Neural cell (in vitro differentiated cells): ENCODE measurements around the gene CDH4. TPM values are rescaled to one million over a fixed set of nuclear protein-coding genes. Genes with fewer than 3 reads are reported as not detected.

ENCODE experiments used
- H2AFZ ChIP-seq: fragments of 200-600, 300-800 bp; sonication (generic), shearing (Covaris generic); 2 replicates; pipeline ENCODE4 v1.6.0; 2014; ENCODE audit warnings: low read depth, mild to moderate bottlenecking, antibody characterized with exemption, low read length, moderate library complexity
- H3F3A ChIP-seq: fragments of 200-600 bp; shearing (Covaris generic); 2 replicates; pipeline ENCODE4 v1.6.1; 2016; ENCODE audit warnings: mild to moderate bottlenecking, moderate library complexity, mixed read lengths, antibody characterized with exemption, low read length; ENCODE audit not compliant: insufficient read depth, poor library complexity, severe bottlenecking
- H3K27ac ChIP-seq: fragments of 200-600, 300-800 bp; sonication (generic), shearing (Covaris generic); 2 replicates; pipeline ENCODE4 v1.5.1; 2014; ENCODE audit warnings: mild to moderate bottlenecking, low read length, moderate library complexity
- H3K27me3 ChIP-seq: fragments of 300-800, 200-600 bp; sonication (generic), shearing (Covaris generic); 2 replicates; pipeline ENCODE4 v1.6.0; 2014; ENCODE audit warnings: mild to moderate bottlenecking, low read depth, low read length, moderate library complexity; ENCODE audit not compliant: insufficient read depth
- H3K36me3 ChIP-seq: fragments of 300-800, 200-600 bp; sonication (generic), shearing (Covaris generic); 2 replicates; pipeline ENCODE4 v1.5.1; 2014; ENCODE audit warnings: mild to moderate bottlenecking, antibody characterized with exemption, low read length, moderate library complexity; ENCODE audit not compliant: insufficient read depth
- H3K4me2 ChIP-seq: fragments of 300-800, 200-600 bp; sonication (generic), shearing (Covaris generic); 2 replicates; pipeline ENCODE4 v1.6.0; 2014; ENCODE audit warnings: mild to moderate bottlenecking, low read length
- H3K4me3 ChIP-seq: fragments of 300-800, 200-600 bp; sonication (generic), shearing (Covaris generic); 2 replicates; pipeline ENCODE4 v1.5.1; 2014; ENCODE audit warnings: mild to moderate bottlenecking, low read length, moderate library complexity
- H3K79me2 ChIP-seq: fragments of 200-600 bp; shearing (Covaris generic); replicated peaks from 2 replicates; pipeline ENCODE4 v1.6.0; 2014; ENCODE audit warnings: mild to moderate bottlenecking, low read length, moderate library complexity; ENCODE audit not compliant: insufficient read depth
- H3K9ac ChIP-seq: fragments of 300-800, 200-600 bp; sonication (generic), shearing (Covaris generic); 2 replicates; pipeline ENCODE4 v1.6.1; 2016; ENCODE audit warnings: mild to moderate bottlenecking, low read length, mixed read lengths
- H3K9me2 ChIP-seq: fragments of 200-600 bp; shearing (Covaris generic); 2 replicates; pipeline ENCODE4 v1.6.1; 2016; ENCODE audit warnings: mild to moderate bottlenecking, low read length, mixed read lengths; ENCODE audit not compliant: insufficient read depth
- H3K9me3 ChIP-seq: fragments of 200-600, 300-800 bp; sonication (generic), shearing (Covaris generic); 2 replicates; pipeline ENCODE4 v1.6.1; 2016; ENCODE audit warnings: mild to moderate bottlenecking, mixed run types, low read length, moderate library complexity, mixed read lengths
- H4K20me1 ChIP-seq: fragments of 200-600 bp; shearing (Covaris generic); 2 replicates; pipeline ENCODE4 v1.6.1; 2016; ENCODE audit warnings: mild to moderate bottlenecking, mixed run types; ENCODE audit not compliant: insufficient read depth
- EP300 ChIP-seq: fragments of 450-650 bp; conservative IDR thresholded peaks from 2 replicates; pipeline ENCODE4 v1.6.1; 2014; ENCODE audit warnings: antibody characterized with exemption, mild to moderate bottlenecking, moderate library complexity; ENCODE audit not compliant: poor library complexity, severe bottlenecking
- EZH2 ChIP-seq: fragments of 200-600, 300-800 bp; shearing (Covaris generic), sonication (generic); IDR thresholded peaks from 2 replicates; pipeline ENCODE4 v1.6.1; 2014; ENCODE audit warnings: antibody characterized with exemption, low read length, borderline replicate concordance, mild to moderate bottlenecking; ENCODE audit not compliant: insufficient read depth, poor library complexity, severe bottlenecking
- MXI1 ChIP-seq: fragments of 450-650 bp; conservative IDR thresholded peaks from 2 replicates; pipeline ENCODE4 v1.6.1; 2014; ENCODE audit warnings: antibody characterized with exemption, mild to moderate bottlenecking; ENCODE audit not compliant: poor library complexity, severe bottlenecking
- POLR2AphosphoS5 ChIP-seq: IDR thresholded peaks from 2 replicates; pipeline ENCODE4 v1.6.1; 2012
- RAD21 ChIP-seq: fragments of 450-650 bp; conservative IDR thresholded peaks from 2 replicates; pipeline ENCODE4 v1.6.1; 2014; ENCODE audit warnings: antibody characterized with exemption, mild to moderate bottlenecking, moderate library complexity
- SMC3 ChIP-seq: fragments of 450-650 bp; conservative IDR thresholded peaks from 2 replicates; pipeline ENCODE4 v1.6.1; 2014; ENCODE audit warnings: antibody characterized with exemption, mild to moderate bottlenecking, moderate library complexity; ENCODE audit not compliant: poor library complexity
- TAF1 ChIP-seq: IDR thresholded peaks from 2 replicates; pipeline ENCODE4 v1.6.1; 2012; ENCODE audit warnings: low read depth
- polyA plus RNA-seq: library from polyadenylated mRNA; depleted of rRNA; stranded (reverse); fragments of >200 nt; gene quantifications from 2 replicates; pipeline ENCODE4 v1.2.3, GENCODE V29; 2014
- TF ChIP-seq, protein P1 (sequence below): fragments of 450-650 bp; IDR thresholded peaks from 2 replicates; pipeline ENCODE4 v1.5.1; 2014; ENCODE audit warnings: antibody characterized with exemption, mild to moderate bottlenecking, moderate library complexity; ENCODE audit not compliant: poor library complexity, severe bottlenecking
- TF ChIP-seq, protein P2 (sequence below): IDR thresholded peaks from 2 replicates; pipeline ENCODE4 v1.6.1; 2012; ENCODE audit warnings: borderline replicate concordance

Gene CDH4
- polyA plus RNA-seq, 1 donor from 2014 or later: 24.6 TPM

DNA sequence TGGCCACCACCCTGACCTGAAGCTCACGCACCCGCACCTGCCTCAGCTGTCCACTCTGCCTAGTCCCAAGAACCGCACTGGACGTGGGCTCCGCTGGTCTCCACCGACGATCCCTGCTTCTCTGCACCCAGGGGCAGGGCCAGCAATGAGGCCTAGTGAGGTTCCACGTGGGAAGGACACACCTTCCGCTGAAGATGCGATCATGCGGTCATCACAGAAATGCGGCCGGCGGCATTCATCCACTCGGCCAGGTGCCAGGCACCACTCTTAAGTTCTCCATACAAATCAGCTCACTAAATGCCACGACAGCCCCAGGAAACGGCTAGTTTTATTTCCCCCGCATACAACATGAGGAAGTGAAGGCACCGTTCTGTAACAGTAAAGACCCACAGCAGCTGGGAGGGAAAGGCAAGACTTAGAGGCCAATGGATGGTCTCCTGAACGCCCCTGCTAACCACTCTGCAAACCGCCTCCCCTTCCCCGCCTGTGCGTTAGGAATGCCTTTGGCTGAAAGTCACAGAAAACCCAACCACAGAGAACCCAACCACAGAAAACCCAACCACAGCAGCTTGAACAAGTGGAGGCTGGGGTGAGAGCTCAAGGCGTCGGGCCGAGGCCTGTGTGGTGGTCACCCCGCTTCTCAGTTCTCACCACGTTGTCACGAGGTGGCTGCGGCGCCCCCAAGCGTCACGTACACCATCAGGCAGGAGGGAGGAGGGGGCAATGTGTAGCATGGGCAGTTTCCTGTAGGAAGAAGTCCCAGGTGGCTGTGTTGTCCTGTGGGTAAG is 609.2 kb downstream of the CDH4 start:
- Histone ChIP-seq H3K9ac (no peak overlapping the region), H2AFZ (no peak overlapping the region), H3K4me3 (no peak overlapping the region), H3K9me2 (no peaks in the 10 kb centered on the region), H3K36me3 (no peaks in the 10 kb centered on the region), H3K79me2 (no peaks in the 10 kb centered on the region), H3K4me2 (no peak overlapping the region), H4K20me1 (no peaks in the 10 kb centered on the region), H3K27ac (no peak overlapping the region), H3F3A (no peaks in the 10 kb centered on the region), H3K27me3 (no peaks in the 10 kb centered on the region), H3K9me3 (no peaks in the 10 kb centered on the region)
- TF ChIP-seq RAD21 (no peak), TAF1 (no peak), MXI1 (no peak), EZH2 (no peak), EP300 (no peak), POLR2AphosphoS5 (no peak), SMC3 (no peak)
- TF ChIP-seq, protein P1, sequence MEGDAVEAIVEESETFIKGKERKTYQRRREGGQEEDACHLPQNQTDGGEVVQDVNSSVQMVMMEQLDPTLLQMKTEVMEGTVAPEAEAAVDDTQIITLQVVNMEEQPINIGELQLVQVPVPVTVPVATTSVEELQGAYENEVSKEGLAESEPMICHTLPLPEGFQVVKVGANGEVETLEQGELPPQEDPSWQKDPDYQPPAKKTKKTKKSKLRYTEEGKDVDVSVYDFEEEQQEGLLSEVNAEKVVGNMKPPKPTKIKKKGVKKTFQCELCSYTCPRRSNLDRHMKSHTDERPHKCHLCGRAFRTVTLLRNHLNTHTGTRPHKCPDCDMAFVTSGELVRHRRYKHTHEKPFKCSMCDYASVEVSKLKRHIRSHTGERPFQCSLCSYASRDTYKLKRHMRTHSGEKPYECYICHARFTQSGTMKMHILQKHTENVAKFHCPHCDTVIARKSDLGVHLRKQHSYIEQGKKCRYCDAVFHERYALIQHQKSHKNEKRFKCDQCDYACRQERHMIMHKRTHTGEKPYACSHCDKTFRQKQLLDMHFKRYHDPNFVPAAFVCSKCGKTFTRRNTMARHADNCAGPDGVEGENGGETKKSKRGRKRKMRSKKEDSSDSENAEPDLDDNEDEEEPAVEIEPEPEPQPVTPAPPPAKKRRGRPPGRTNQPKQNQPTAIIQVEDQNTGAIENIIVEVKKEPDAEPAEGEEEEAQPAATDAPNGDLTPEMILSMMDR: no peak
- TF ChIP-seq, protein P2, sequence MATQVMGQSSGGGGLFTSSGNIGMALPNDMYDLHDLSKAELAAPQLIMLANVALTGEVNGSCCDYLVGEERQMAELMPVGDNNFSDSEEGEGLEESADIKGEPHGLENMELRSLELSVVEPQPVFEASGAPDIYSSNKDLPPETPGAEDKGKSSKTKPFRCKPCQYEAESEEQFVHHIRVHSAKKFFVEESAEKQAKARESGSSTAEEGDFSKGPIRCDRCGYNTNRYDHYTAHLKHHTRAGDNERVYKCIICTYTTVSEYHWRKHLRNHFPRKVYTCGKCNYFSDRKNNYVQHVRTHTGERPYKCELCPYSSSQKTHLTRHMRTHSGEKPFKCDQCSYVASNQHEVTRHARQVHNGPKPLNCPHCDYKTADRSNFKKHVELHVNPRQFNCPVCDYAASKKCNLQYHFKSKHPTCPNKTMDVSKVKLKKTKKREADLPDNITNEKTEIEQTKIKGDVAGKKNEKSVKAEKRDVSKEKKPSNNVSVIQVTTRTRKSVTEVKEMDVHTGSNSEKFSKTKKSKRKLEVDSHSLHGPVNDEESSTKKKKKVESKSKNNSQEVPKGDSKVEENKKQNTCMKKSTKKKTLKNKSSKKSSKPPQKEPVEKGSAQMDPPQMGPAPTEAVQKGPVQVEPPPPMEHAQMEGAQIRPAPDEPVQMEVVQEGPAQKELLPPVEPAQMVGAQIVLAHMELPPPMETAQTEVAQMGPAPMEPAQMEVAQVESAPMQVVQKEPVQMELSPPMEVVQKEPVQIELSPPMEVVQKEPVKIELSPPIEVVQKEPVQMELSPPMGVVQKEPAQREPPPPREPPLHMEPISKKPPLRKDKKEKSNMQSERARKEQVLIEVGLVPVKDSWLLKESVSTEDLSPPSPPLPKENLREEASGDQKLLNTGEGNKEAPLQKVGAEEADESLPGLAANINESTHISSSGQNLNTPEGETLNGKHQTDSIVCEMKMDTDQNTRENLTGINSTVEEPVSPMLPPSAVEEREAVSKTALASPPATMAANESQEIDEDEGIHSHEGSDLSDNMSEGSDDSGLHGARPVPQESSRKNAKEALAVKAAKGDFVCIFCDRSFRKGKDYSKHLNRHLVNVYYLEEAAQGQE: no peak

DNA sequence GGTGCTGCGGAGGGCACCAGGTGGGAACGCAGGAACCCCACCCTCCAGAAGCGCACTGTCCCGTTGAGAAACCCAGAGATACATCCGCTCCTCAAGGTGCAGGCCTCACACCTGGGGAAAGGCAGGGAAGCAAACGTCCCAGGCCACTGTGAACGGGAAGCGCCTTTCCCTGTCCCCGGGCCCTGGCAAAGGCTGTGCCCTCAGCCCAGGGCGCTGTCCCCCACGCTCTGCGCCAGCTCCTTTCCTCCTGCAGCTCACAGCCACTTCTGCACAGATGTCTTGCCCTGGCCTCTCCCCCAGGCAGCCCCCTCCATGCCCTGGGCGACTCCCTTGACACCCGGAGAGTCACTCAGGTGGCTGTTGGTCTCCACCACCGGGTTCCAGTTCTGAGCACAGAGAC is 609.8 kb downstream of the CDH4 start:
- Histone ChIP-seq H3K36me3 (no peaks in the 10 kb centered on the region), H3F3A (no peaks in the 10 kb centered on the region), H3K4me2 (no peak overlapping the region), H3K9me3 (no peaks in the 10 kb centered on the region), H3K9me2 (no peaks in the 10 kb centered on the region), H3K79me2 (no peaks in the 10 kb centered on the region), H4K20me1 (no peaks in the 10 kb centered on the region), H2AFZ (no peak overlapping the region), H3K27me3 (no peaks in the 10 kb centered on the region), H3K9ac (no peak overlapping the region), H3K4me3 (no peak overlapping the region), H3K27ac (no peak overlapping the region)
- no peak for TF ChIP-seq EZH2
- no peak for TF ChIP-seq RAD21
- no peak for TF ChIP-seq POLR2AphosphoS5
- TF ChIP-seq EP300: no peak
- no peak for TF ChIP-seq SMC3
- TF ChIP-seq, protein P2: no peak
- TF ChIP-seq, protein P1: no peak
- no peak for TF ChIP-seq TAF1
- no peak for TF ChIP-seq MXI1
